ENCODE measurements around the gene ARL4A. TPM values are rescaled to one million over a fixed set of nuclear protein-coding genes. Genes with fewer than 3 reads are reported as not detected.

The ARL4A gene
- total RNA-seq, 1 experiment from 2014 or later: 18.3 TPM

GRCh38 chr7:12732428-12732827, 45.0 kb downstream of the ARL4A start:
- BruUV-seq (replicated peaks): no TSS peak
- ChIA-PET POLR2A (ENCODE audit: low non-redundant PET) (no interaction called here), CTCF (no interaction called here)
- H3K36me3 ChIP-seq (ENCODE audit: insufficient read depth, low read length, poor library complexity, severe bottlenecking): no peaks in the 10 kb centered on the region
- H3K27ac ChIP-seq (ENCODE audit: low read depth, low read length, poor library complexity, severe bottlenecking): no peak overlapping the region
- intact Hi-C loops (cut with micrococcal nuclease; ENCODE audit: unreplicated experiment): no loop called here
- H3K4me1 ChIP-seq (ENCODE audit: insufficient read depth, low read length, poor library complexity, severe bottlenecking): peaks cover 33% of the 10 kb centered on the region
- no peak for DNase-seq (ENCODE audit: low spot score)
- no peaks in the 10 kb centered on the region for H3K27me3 ChIP-seq (replicated peaks; ENCODE audit: insufficient read depth, low read depth, low read length, poor library complexity)
- no peak overlapping the region for H3K4me3 ChIP-seq (ENCODE audit: low read depth, low read length, poor library complexity, severe bottlenecking)
- TF ChIP-seq CTCF (conservative IDR thresholded peaks at IDR 0.05; ENCODE audit: low read depth, low read length): no peak
- no peak for TF ChIP-seq EZH2 (IDR thresholded peaks at IDR 0.05; ENCODE audit: borderline replicate concordance, low read depth, low read length, poor library complexity, severe bottlenecking)
- H3K9me3 ChIP-seq (ENCODE audit: low read depth, low read length, poor library complexity, severe bottlenecking): no peaks in the 10 kb centered on the region

GRCh38 chr7:12735923-12736322, 48.5 kb downstream of the ARL4A start:
- CTCF ChIA-PET: no interaction called here
- Histone ChIP-seq H3K4me3 (ENCODE audit: low read depth, low read length, poor library complexity, severe bottlenecking) (no peak overlapping the region), H3K4me1 (ENCODE audit: insufficient read depth, low read length, poor library complexity, severe bottlenecking) (peaks cover 9% of the 10 kb centered on the region), H3K27ac (ENCODE audit: low read depth, low read length, poor library complexity, severe bottlenecking) (no peak overlapping the region), H3K9me3 (ENCODE audit: low read depth, low read length, poor library complexity, severe bottlenecking) (no peaks in the 10 kb centered on the region), H3K36me3 (ENCODE audit: insufficient read depth, low read length, poor library complexity, severe bottlenecking) (no peaks in the 10 kb centered on the region), H3K27me3 (replicated peaks; ENCODE audit: insufficient read depth, low read depth, low read length, poor library complexity) (no peaks in the 10 kb centered on the region)
- no TSS peak for BruUV-seq (replicated peaks)
- POLR2A ChIA-PET (ENCODE audit: low non-redundant PET): no interaction called here
- TF ChIP-seq CTCF (conservative IDR thresholded peaks at IDR 0.05; ENCODE audit: low read depth, low read length) (no peak), EZH2 (IDR thresholded peaks at IDR 0.05; ENCODE audit: borderline replicate concordance, low read depth, low read length, poor library complexity, severe bottlenecking) (no peak)
- intact Hi-C loops (cut with micrococcal nuclease; ENCODE audit: unreplicated experiment): no loop called here
- no peak for DNase-seq (ENCODE audit: low spot score)

- no peaks in the 10 kb centered on the region for H3K27me3 ChIP-seq (replicated peaks; ENCODE audit: insufficient read depth, low read depth, low read length, poor library complexity)
- ChIA-PET POLR2A (ENCODE audit: low non-redundant PET) (no interaction called here), CTCF (no interaction called here)
- intact Hi-C loops (cut with micrococcal nuclease; ENCODE audit: unreplicated experiment): no loop called here
- H3K4me1 ChIP-seq (ENCODE audit: insufficient read depth, low read length, poor library complexity, severe bottlenecking): no peaks in the 10 kb centered on the region
- TF ChIP-seq CTCF (conservative IDR thresholded peaks at IDR 0.05; ENCODE audit: low read depth, low read length) (no peak), EZH2 (IDR thresholded peaks at IDR 0.05; ENCODE audit: borderline replicate concordance, low read depth, low read length, poor library complexity, severe bottlenecking) (no peak)
- BruUV-seq (replicated peaks): no TSS peak
- no peak for DNase-seq (ENCODE audit: low spot score)
- H3K9me3 ChIP-seq (ENCODE audit: low read depth, low read length, poor library complexity, severe bottlenecking): no peaks in the 10 kb centered on the region
- H3K27ac ChIP-seq (ENCODE audit: low read depth, low read length, poor library complexity, severe bottlenecking): no peak overlapping the region
- H3K4me3 ChIP-seq (ENCODE audit: low read depth, low read length, poor library complexity, severe bottlenecking): no peak overlapping the region
- H3K36me3 ChIP-seq (ENCODE audit: insufficient read depth, low read length, poor library complexity, severe bottlenecking): no peaks in the 10 kb centered on the region
Observed at GRCh38 chr7:12737373-12737772, 49.9 kb downstream of the ARL4A start.
